Testis (tissue), 3 donors: ENCODE data around the gene DCLK1. TPM values are rescaled to one million over a fixed set of nuclear protein-coding genes. Genes with fewer than 3 reads are reported as not detected.
"Not testable (repeated sequence)": the region's sequence is repeated elsewhere in the genome, so short reads cannot be mapped to it uniquely, and the experiment has no call there.

ENCODE experiments used
- DNase-seq: peaks from one replicate; pipeline ENCODE4 v3.0.0-alpha.2; 2019
- H3K27ac ChIP-seq, 2 donors: fragments of 200-600 bp; sonication (generic); one replicate each; pipeline ENCODE4 v1.5.1; 2019
- H3K27me3 ChIP-seq: fragments of 200-600 bp; sonication (generic); one replicate; pipeline ENCODE4 v1.5.1; 2019
- H3K36me3 ChIP-seq: fragments of 200-600 bp; sonication (generic); one replicate; pipeline ENCODE4 v1.5.1; 2017; ENCODE audit warnings: low read depth; ENCODE audit errors: missing control alignments
- H3K4me1 ChIP-seq: fragments of 200-600 bp; sonication (generic); one replicate; pipeline ENCODE4 v1.5.1; 2019
- H3K4me3 ChIP-seq, 2 donors: fragments of 200-600 bp; sonication (generic); one replicate each; pipeline ENCODE4 v1.5.1; 2017 to 2019
- H3K9me3 ChIP-seq: fragments of 200-600 bp; sonication (generic); one replicate; pipeline ENCODE4 v1.5.1; 2017
- CTCF ChIP-seq, 3 experiments: fragments of 450-650 bp in 2 of 3; fragments of 200-600 bp in 1 of 3; sonication (generic) in 1 of 3; IDR thresholded peaks; one replicate each; pipeline ENCODE4 v1.5.1; 2016 to 2019; ENCODE audit warnings: antibody characterized with exemption in 3 of 3, mild to moderate bottlenecking in 2 of 3, moderate library complexity in 1 of 3
- POLR2A ChIP-seq: fragments of 450-650 bp; IDR thresholded peaks from one replicate; pipeline ENCODE4 v1.6.1; 2017; ENCODE audit warnings: antibody characterized with exemption, mild to moderate bottlenecking, moderate library complexity
- WGBS, 2 donors: methylation state at CpG; one replicate each; pipeline ENCODE4 v1.1.5; 2018; 5-methylcytosine and 5-hydroxymethylcytosine counted together
- intact Hi-C: fragments of 100-400 bp; cut with DNase I; formaldehyde crosslinking; loops from one replicate; pipeline ENCODE4 v1.15.1; 2023; ENCODE audit warnings: low total_unique reads
- polyA plus RNA-seq: library from polyadenylated mRNA; stranded (reverse); fragments of 350-450 nt; fragmentation: Illumina TruSeq; extraction: RNeasy Lipid Tissue Mini Kit (QIAGEN cat#74804); gene quantifications from one replicate; pipeline ENCODE4 v1.2.3, GENCODE V29; 2014; ENCODE audit warnings: low read depth, low replicate concordance; ENCODE audit not compliant: insufficient read depth
- total RNA-seq, 2 donors: library from RNA; depleted of rRNA; stranded (reverse); fragments of >200 nt; gene quantifications; one replicate each; pipeline ENCODE4 v1.2.3, GENCODE V29; 2016

DCLK1 gene
- total and polyA plus RNA-seq, 3 donors from 2014 or later: 4.5 to 8.9 (median 4.9) TPM

- no peaks in the 10 kb centered on the region for H3K9me3 ChIP-seq
- no peaks in the 10 kb centered on the region for H3K27me3 ChIP-seq
- H3K4me3 ChIP-seq: no peak overlapping the region
- TF ChIP-seq CTCF (IDR thresholded peaks at IDR 0.05) (no peak), POLR2A (no peak)
- intact Hi-C loops: no loop called here
- DNase-seq: no peak
- no peak overlapping the region for H3K27ac ChIP-seq
- WGBS, 2 donors: 69 to 72% methylated on average over 2 of the region's 2 CpGs
- no peaks in the 10 kb centered on the region for H3K4me1 ChIP-seq
- H3K36me3 ChIP-seq: no peaks in the 10 kb centered on the region
Measured at GRCh38 chr13:36082806-36083205, 48.4 kb downstream of the DCLK1 start.

GRCh38 chr13:36082396-36082795, 48.8 kb downstream of the DCLK1 start:
- no peak for TF ChIP-seq POLR2A
- no peak for TF ChIP-seq CTCF (IDR thresholded peaks at IDR 0.05)
- Histone ChIP-seq H3K4me1 (no peaks in the 10 kb centered on the region), H3K36me3 (no peaks in the 10 kb centered on the region), H3K27ac (no peak overlapping the region), H3K4me3 (no peak overlapping the region), H3K9me3 (no peaks in the 10 kb centered on the region), H3K27me3 (no peaks in the 10 kb centered on the region)
- DNase-seq: no peak
- WGBS, 2 donors: 80 to 82% methylated on average over 2 of the region's 2 CpGs
- intact Hi-C loops: no loop called here

GRCh38 chr13:36076211-36076610, 55.0 kb downstream of the DCLK1 start:
- Histone ChIP-seq H3K4me1 (no peaks in the 10 kb centered on the region), H3K4me3 (no peak overlapping the region), H3K9me3 (no peaks in the 10 kb centered on the region), H3K27ac (no peak overlapping the region), H3K36me3 (no peaks in the 10 kb centered on the region), H3K27me3 (no peaks in the 10 kb centered on the region)
- intact Hi-C loops: no loop called here
- no peak for TF ChIP-seq POLR2A
- TF ChIP-seq CTCF (IDR thresholded peaks at IDR 0.05): no peak
- DNase-seq: no peak

- no peak for DNase-seq
- Histone ChIP-seq H3K36me3 (no peaks in the 10 kb centered on the region), H3K27me3 (no peaks in the 10 kb centered on the region), H3K4me3 (no peak overlapping the region), H3K4me1 (no peaks in the 10 kb centered on the region), H3K9me3 (no peaks in the 10 kb centered on the region), H3K27ac (no peak overlapping the region)
- no peak for TF ChIP-seq POLR2A
- TF ChIP-seq CTCF (IDR thresholded peaks at IDR 0.05): no peak
- 56 to 58% methylated on average over 3 of the region's 3 CpGs for WGBS, 2 donors
- intact Hi-C loops: no loop called here
Measured at GRCh38 chr13:36074659-36075058, 56.5 kb downstream of the DCLK1 start.

- Histone ChIP-seq H3K4me1 (no peaks in the 10 kb centered on the region), H3K27me3 (no peaks in the 10 kb centered on the region), H3K36me3 (no peaks in the 10 kb centered on the region), H3K4me3 (no peak overlapping the region), H3K27ac (no peak overlapping the region), H3K9me3 (no peaks in the 10 kb centered on the region)
- 80 to 87% methylated on average over 4 of the region's 4 CpGs for WGBS, 2 donors
- no peak for DNase-seq
- intact Hi-C loops: no loop called here
- TF ChIP-seq CTCF (IDR thresholded peaks at IDR 0.05): no peak
Measured at GRCh38 chr13:36072152-36072935, 58.8 kb downstream of the DCLK1 start.

GRCh38 chr13:36070504-36071192, 60.5 kb downstream of the DCLK1 start:
- DNase-seq, H3K9me3 ChIP-seq, H3K4me3 ChIP-seq, H3K4me1 ChIP-seq, H3K27me3 ChIP-seq, intact Hi-C loops, H3K36me3 ChIP-seq: not testable (repeated sequence)
- H3K27ac ChIP-seq: peak overlapping the region in 1 of 2 donors; percentile 64
- WGBS, 2 donors: 67 to 78% methylated on average over 12 of the region's 12 CpGs
